ENCODE results near the gene ZNF143. TPM values are rescaled to one million over a fixed set of nuclear protein-coding genes. Genes with fewer than 3 reads are reported as not detected.

ZNF143 gene
- polyA plus RNA-seq, 4 donors = 16.8 to 19.2 (median 18.1) TPM

- Histone ChIP-seq H3K36me3 (ENCODE audit: control insufficient read depth in 3 of 3, insufficient read depth in 2 of 3, low read depth in 1 of 3, low read length in 3 of 3) (peaks cover 2 to 12% (median 2%) of the 10 kb centered on the region in 3 donors), H3K27me3 (ENCODE audit: control insufficient read depth in 3 of 3, insufficient read depth in 3 of 3, low read length in 3 of 3) (no peaks in the 10 kb centered on the region), H3K9me3 (ENCODE audit: control insufficient read depth in 2 of 2, insufficient read depth in 1 of 2, low read depth in 1 of 2, low read length in 1 of 2) (no peaks in the 10 kb centered on the region), H3K27ac (ENCODE audit: low read depth in 1 of 3, low read length in 2 of 3) (peak overlapping the region in 1 of 3 donors; percentile 50), H3K4me1 (ENCODE audit: control insufficient read depth in 3 of 3, insufficient read depth in 2 of 3, low read depth in 1 of 3, low read length in 2 of 3) (peaks cover 0 to 43% (median 3%) of the 10 kb centered on the region in 3 donors), H3K4me3 (ENCODE audit: low read depth in 1 of 3, low read length in 3 of 3) (no peak overlapping the region)
- 90 to 94% (median 92%) methylated on average over 1 of the region's 1 CpG for WGBS, 3 donors
- DNase-seq (no peak), FAIRE-seq (no peak)
Observed at GRCh38 chr11:9528136-9528501, 67.3 kb downstream of the ZNF143 start.

DNA sequence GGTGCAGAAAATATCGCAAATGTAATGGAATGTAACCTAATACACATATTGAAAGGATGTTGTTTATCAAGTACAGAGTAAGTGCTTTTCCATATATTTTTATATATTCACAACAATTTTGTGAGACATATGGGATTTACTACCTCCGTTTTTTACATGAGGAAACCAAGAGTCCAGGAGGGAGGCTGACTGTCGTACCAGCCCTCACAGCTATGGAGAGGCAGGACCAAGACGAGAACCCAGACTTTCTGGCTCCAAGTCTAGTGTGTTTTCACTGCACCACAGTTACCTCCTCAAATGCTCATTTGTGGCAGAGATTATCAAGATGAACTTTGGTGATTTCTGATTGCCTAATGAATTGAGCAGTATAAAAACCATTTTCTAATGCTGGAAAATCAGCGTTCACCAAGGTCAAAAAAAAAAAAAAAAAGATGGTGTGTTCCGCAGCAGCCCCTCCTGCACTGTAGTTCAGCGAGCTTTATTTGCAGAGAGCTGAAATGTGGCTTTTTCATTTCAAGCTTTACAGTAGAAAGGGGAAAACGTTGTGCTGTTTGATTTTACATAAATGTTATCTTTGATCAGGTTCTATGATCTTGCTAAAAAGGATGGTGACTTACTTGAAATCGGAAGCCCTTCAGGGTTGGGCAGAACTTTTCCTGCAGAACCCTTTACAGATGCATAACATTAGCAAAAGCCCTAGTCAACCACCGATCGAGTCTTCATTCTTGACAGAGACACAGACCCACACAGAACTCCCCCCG lies 67.9 kb downstream of the ZNF143 start:
- Histone ChIP-seq H3K4me1 (ENCODE audit: control insufficient read depth in 3 of 3, insufficient read depth in 2 of 3, low read depth in 1 of 3, low read length in 2 of 3) (peaks cover 0 to 50% (median 3%) of the 10 kb centered on the region in 3 donors), H3K9me3 (ENCODE audit: control insufficient read depth in 2 of 2, insufficient read depth in 1 of 2, low read depth in 1 of 2, low read length in 1 of 2) (no peaks in the 10 kb centered on the region), H3K36me3 (ENCODE audit: control insufficient read depth in 3 of 3, insufficient read depth in 2 of 3, low read depth in 1 of 3, low read length in 3 of 3) (peaks cover 0 to 12% (median 2%) of the 10 kb centered on the region in 3 donors), H3K27me3 (ENCODE audit: control insufficient read depth in 3 of 3, insufficient read depth in 3 of 3, low read length in 3 of 3) (no peaks in the 10 kb centered on the region), H3K4me3 (ENCODE audit: low read depth in 1 of 3, low read length in 3 of 3) (no peak overlapping the region), H3K27ac (ENCODE audit: low read depth in 1 of 3, low read length in 2 of 3) (peak overlapping the region in 1 of 3 donors; percentile 69)
- WGBS, 3 donors = 26 to 56% (median 53%) methylated on average over 12 of the region's 12 CpGs
- DNase-seq = peak in 1 of 2 donors; percentile 11
- FAIRE-seq = no peak

DNA sequence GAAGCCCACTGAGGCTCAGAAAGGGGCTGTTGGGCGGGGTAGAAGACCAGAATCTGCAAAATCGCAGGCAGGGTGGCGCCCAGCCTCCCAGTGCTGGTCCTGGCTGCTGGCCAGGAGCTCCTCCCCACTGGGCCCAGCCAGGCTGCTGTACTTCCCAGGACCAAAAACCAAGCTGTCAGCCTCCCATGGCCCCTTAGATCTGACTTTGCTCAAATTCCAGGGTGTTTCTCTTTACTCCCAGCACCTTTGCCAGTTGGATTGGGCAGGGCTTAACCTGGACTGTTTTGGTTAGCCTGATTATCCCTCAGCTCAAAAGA lies 68.5 kb downstream of the ZNF143 start:
- DNase-seq (peak in 1 of 2 donors; percentile 49), FAIRE-seq (no peak)
- Histone ChIP-seq H3K9me3 (ENCODE audit: control insufficient read depth in 2 of 2, insufficient read depth in 1 of 2, low read depth in 1 of 2, low read length in 1 of 2) (no peaks in the 10 kb centered on the region), H3K27ac (ENCODE audit: low read depth in 1 of 3, low read length in 2 of 3) (peak overlapping the region in 1 of 3 donors; percentile 69), H3K4me3 (ENCODE audit: low read depth in 1 of 3, low read length in 3 of 3) (no peak overlapping the region), H3K27me3 (ENCODE audit: control insufficient read depth in 3 of 3, insufficient read depth in 3 of 3, low read length in 3 of 3) (no peaks in the 10 kb centered on the region), H3K36me3 (ENCODE audit: control insufficient read depth in 3 of 3, insufficient read depth in 2 of 3, low read depth in 1 of 3, low read length in 3 of 3) (peaks cover 0 to 12% (median 2%) of the 10 kb centered on the region in 3 donors), H3K4me1 (ENCODE audit: control insufficient read depth in 3 of 3, insufficient read depth in 2 of 3, low read depth in 1 of 3, low read length in 2 of 3) (peaks cover 0 to 51% (median 3%) of the 10 kb centered on the region in 3 donors)
- 8 to 58% (median 38%) methylated on average over 3 of the region's 3 CpGs for WGBS, 3 donors

- H3K4me1 ChIP-seq (ENCODE audit: control insufficient read depth in 3 of 3, insufficient read depth in 2 of 3, low read depth in 1 of 3, low read length in 2 of 3) = peaks cover 0 to 47% (median 3%) of the 10 kb centered on the region in 3 donors
- 69 to 82% (median 77%) methylated on average over 9 of the region's 9 CpGs for WGBS, 3 donors
- H3K27me3 ChIP-seq (ENCODE audit: control insufficient read depth in 3 of 3, insufficient read depth in 3 of 3, low read length in 3 of 3) = no peaks in the 10 kb centered on the region
- H3K9me3 ChIP-seq (ENCODE audit: control insufficient read depth in 2 of 2, insufficient read depth in 1 of 2, low read depth in 1 of 2, low read length in 1 of 2) = no peaks in the 10 kb centered on the region
- H3K27ac ChIP-seq (ENCODE audit: low read depth in 1 of 3, low read length in 2 of 3) = peak overlapping the region in 2 of 3 donors; percentile 27 to 69
- H3K4me3 ChIP-seq (ENCODE audit: low read depth in 1 of 3, low read length in 3 of 3) = no peak overlapping the region
- peaks cover 0 to 12% (median 2%) of the 10 kb centered on the region in 3 donors for H3K36me3 ChIP-seq (ENCODE audit: control insufficient read depth in 3 of 3, insufficient read depth in 2 of 3, low read depth in 1 of 3, low read length in 3 of 3)
- DNase-seq = peak in 1 of 2 donors; percentile 47
- FAIRE-seq = no peak
Observed at GRCh38 chr11:9530020-9530621, 69.3 kb downstream of the ZNF143 start.

- Histone ChIP-seq H3K36me3 (ENCODE audit: control insufficient read depth in 3 of 3, insufficient read depth in 2 of 3, low read depth in 1 of 3, low read length in 3 of 3) (peaks cover 0 to 8% (median 0%) of the 10 kb centered on the region in 3 donors), H3K27me3 (ENCODE audit: control insufficient read depth in 3 of 3, insufficient read depth in 3 of 3, low read length in 3 of 3) (no peaks in the 10 kb centered on the region), H3K27ac (ENCODE audit: low read depth in 1 of 3, low read length in 2 of 3) (no peak overlapping the region), H3K4me1 (ENCODE audit: control insufficient read depth in 3 of 3, insufficient read depth in 2 of 3, low read depth in 1 of 3, low read length in 2 of 3) (peaks cover 0 to 44% (median 3%) of the 10 kb centered on the region in 3 donors), H3K4me3 (ENCODE audit: low read depth in 1 of 3, low read length in 3 of 3) (no peak overlapping the region), H3K9me3 (ENCODE audit: control insufficient read depth in 2 of 2, insufficient read depth in 1 of 2, low read depth in 1 of 2, low read length in 1 of 2) (no peaks in the 10 kb centered on the region)
- DNase-seq = peak in 1 of 2 donors; percentile 48
- no peak for FAIRE-seq
- 77 to 93% (median 84%) methylated on average over 8 of the region's 8 CpGs for WGBS, 3 donors
Observed at GRCh38 chr11:9530901-9531625, 70.3 kb downstream of the ZNF143 start.

GRCh38 chr11:9533058-9533457 lies 72.2 kb downstream of the ZNF143 start:
- Histone ChIP-seq H3K27me3 (ENCODE audit: control insufficient read depth in 3 of 3, insufficient read depth in 3 of 3, low read length in 3 of 3) (no peaks in the 10 kb centered on the region), H3K27ac (ENCODE audit: low read depth in 1 of 3, low read length in 2 of 3) (no peak overlapping the region), H3K4me1 (ENCODE audit: control insufficient read depth in 3 of 3, insufficient read depth in 2 of 3, low read depth in 1 of 3, low read length in 2 of 3) (peaks cover 0 to 38% (median 0%) of the 10 kb centered on the region in 3 donors), H3K36me3 (ENCODE audit: control insufficient read depth in 3 of 3, insufficient read depth in 2 of 3, low read depth in 1 of 3, low read length in 3 of 3) (peaks cover 0 to 2% (median 0%) of the 10 kb centered on the region in 3 donors), H3K9me3 (ENCODE audit: control insufficient read depth in 2 of 2, insufficient read depth in 1 of 2, low read depth in 1 of 2, low read length in 1 of 2) (no peaks in the 10 kb centered on the region), H3K4me3 (ENCODE audit: low read depth in 1 of 3, low read length in 3 of 3) (no peak overlapping the region)
- no peak for DNase-seq
- 94% methylated on average over 9 of the region's 9 CpGs for WGBS, 3 donors
- no peak for FAIRE-seq

DNA sequence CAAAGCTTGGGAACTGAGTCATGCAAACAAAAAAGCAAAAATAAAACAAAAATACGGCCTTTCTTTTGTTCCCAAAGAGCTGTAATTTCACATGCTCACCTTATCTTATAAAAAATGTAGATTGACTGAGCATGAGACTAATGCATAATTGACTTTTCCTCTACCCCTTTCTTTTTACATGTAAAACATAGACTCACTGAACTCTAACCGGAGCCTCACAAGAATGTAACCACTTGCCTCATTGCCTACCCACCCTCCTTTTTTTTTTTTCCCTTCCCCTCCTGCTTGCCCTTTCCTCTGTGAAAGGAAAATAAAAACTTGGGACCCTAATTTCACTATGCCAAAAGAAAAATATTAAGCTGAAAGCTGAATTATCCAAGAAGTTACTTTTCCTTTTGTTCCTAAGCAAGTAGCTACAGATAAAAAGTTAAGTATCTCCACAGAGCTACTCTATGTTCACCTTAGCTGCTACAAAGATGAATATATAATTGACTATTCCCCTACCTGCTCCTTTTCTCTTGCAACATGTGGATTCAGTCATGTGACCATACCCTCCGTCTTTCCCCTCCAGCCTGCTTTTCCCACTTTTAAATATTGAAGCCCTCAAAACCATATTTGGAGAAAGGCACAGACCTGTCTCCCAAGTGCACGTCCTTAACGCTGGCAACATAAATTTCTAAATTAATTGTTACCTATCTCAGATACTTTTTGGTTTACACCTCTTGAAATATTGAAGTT lies 73.1 kb downstream of the ZNF143 start:
- FAIRE-seq (no peak), DNase-seq (peak in 1 of 2 donors; percentile 36)
- no peaks in the 10 kb centered on the region for H3K9me3 ChIP-seq (ENCODE audit: control insufficient read depth in 2 of 2, insufficient read depth in 1 of 2, low read depth in 1 of 2, low read length in 1 of 2)
- peaks cover 0 to 2% (median 0%) of the 10 kb centered on the region in 3 donors for H3K36me3 ChIP-seq (ENCODE audit: control insufficient read depth in 3 of 3, insufficient read depth in 2 of 3, low read depth in 1 of 3, low read length in 3 of 3)
- H3K4me3 ChIP-seq (ENCODE audit: low read depth in 1 of 3, low read length in 3 of 3) = no peak overlapping the region
- peaks cover 0 to 31% (median 0%) of the 10 kb centered on the region in 3 donors for H3K4me1 ChIP-seq (ENCODE audit: control insufficient read depth in 3 of 3, insufficient read depth in 2 of 3, low read depth in 1 of 3, low read length in 2 of 3)
- no peaks in the 10 kb centered on the region for H3K27me3 ChIP-seq (ENCODE audit: control insufficient read depth in 3 of 3, insufficient read depth in 3 of 3, low read length in 3 of 3)
- peak overlapping the region in 1 of 3 donors; percentile 10 for H3K27ac ChIP-seq (ENCODE audit: low read depth in 1 of 3, low read length in 2 of 3)
- WGBS, 3 donors = 76 to 85% (median 84%) methylated on average over 5 of the region's 5 CpGs

All from small intestine (tissue), 7 donors.